K562 (cell line): Measurements from ENCODE around the gene ITPR1. TPM values are rescaled to one million over a fixed set of nuclear protein-coding genes. Genes with fewer than 3 reads are reported as not detected.

ENCODE experiments used
- CSDE1 ChIP-seq, 2 experiments: fragments of 450-650 bp; IDR thresholded peaks; 2 replicates each; pipeline ENCODE4 v1.6.1; 2016; ENCODE audit warnings: mild to moderate bottlenecking in 1 of 2
- CTBP1 ChIP-seq: fragments of 450-650 bp; IDR thresholded peaks from 2 replicates; pipeline ENCODE4 v1.6.1; 2016; ENCODE audit warnings: borderline replicate concordance
- DPF2 ChIP-seq: fragments of 450-650 bp; IDR thresholded peaks from 2 replicates; pipeline ENCODE4 v1.6.1; 2016
- MEIS2 ChIP-seq: fragments of 450-650 bp; IDR thresholded peaks from 2 replicates; pipeline ENCODE4 v1.6.1; 2014; ENCODE audit warnings: mild to moderate bottlenecking; ENCODE audit not compliant: partially characterized antibody
- RHOXF2B ChIP-seq: fragments of 250-450 bp; sonication (Bioruptor Pico); conservative IDR thresholded peaks from 2 replicates; pipeline ENCODE4 v1.5.1; 2021
- SRSF3 ChIP-seq: fragments of 200-400 bp; formaldehyde crosslinking; IDR thresholded peaks from 2 replicates; pipeline ENCODE4 v1.6.1; 2016; ENCODE audit warnings: mild to moderate bottlenecking, low read length, moderate library complexity; ENCODE audit not compliant: insufficient read depth
- USF1 ChIP-seq: sonication (generic); formaldehyde crosslinking; IDR thresholded peaks from 2 replicates; pipeline ENCODE4 v1.9.0; 2022; ENCODE audit warnings: mild to moderate bottlenecking, missing genetic modification reagents
- ZBTB17 ChIP-seq: fragments of 450-650 bp; formaldehyde crosslinking; IDR thresholded peaks from 2 replicates; pipeline ENCODE4 v1.4.0; 2020; ENCODE audit warnings: mild to moderate bottlenecking
- ZNF431 ChIP-seq: sonication (generic); formaldehyde crosslinking; IDR thresholded peaks from 2 replicates; pipeline ENCODE4 v1.8.0; 2022; ENCODE audit warnings: mild to moderate bottlenecking, missing genetic modification reagents
- ZNF668 ChIP-seq: fragments of 250-450 bp; sonication (Bioruptor Pico); IDR thresholded peaks from 2 replicates; pipeline ENCODE4 v1.8.0; 2022; ENCODE audit warnings: mild to moderate bottlenecking, inconsistent platforms
- ZNF79 ChIP-seq: fragments of 250-450 bp; sonication (Bioruptor Pico); IDR thresholded peaks from 2 replicates; pipeline ENCODE4 v1.4.0; 2020; ENCODE audit warnings: low read depth, mild to moderate bottlenecking, moderate library complexity
- polyA plus RNA-seq, 8 experiments: library from polyadenylated mRNA; depleted of rRNA in 4 of 8; stranded (reverse) in 5 of 8; unstranded in 3 of 8; fragments of >200 nt; fragmentation: Nextera tagmentation in 2 of 8; fragmentation: Illumina TruSeq in 1 of 8; extraction: Ambion mirVana in 2 of 8; extraction: Trizol in 1 of 8; gene quantifications; 2 replicates each; pipeline versions ENCODE4 v1.2.1 to v1.2.3, GENCODE V29; 2011 to 2014; ENCODE audit warnings: inconsistent platforms in 1 of 8, missing spikeins in 1 of 8
- total RNA-seq, 7 experiments: library from RNA; depleted of rRNA in 6 of 7; stranded (reverse); fragments of >200 nt in 6 of 7; fragmentation: Illumina TruSeq in 2 of 7; extraction: Trizol in 2 of 7; gene quantifications; 2 replicates each; pipeline versions ENCODE4 v1.2.1 to v1.2.3, GENCODE V29; 2011 to 2021; ENCODE audit warnings: low replicate concordance in 1 of 7
- TF ChIP-seq, protein P1 (sequence below), 2 experiments: fragments of 450-650 bp in 1 of 2; sonication (generic) in 1 of 2; formaldehyde crosslinking in 1 of 2; IDR thresholded peaks; 2 replicates each; pipeline versions ENCODE4 v1.7.1 to v1.9.0; 2016 to 2022; ENCODE audit warnings: inconsistent platforms in 1 of 2, mild to moderate bottlenecking in 1 of 2, missing genetic modification reagents in 1 of 2
- TF ChIP-seq, protein P2 (sequence below): fragments of 200-400 bp; formaldehyde crosslinking; IDR thresholded peaks from 2 replicates; pipeline ENCODE4 v1.6.1; 2017; ENCODE audit warnings: mild to moderate bottlenecking, low read depth, low read length, moderate library complexity

ITPR1 gene
- total and polyA plus RNA-seq, 9 of the 15 experiments (the other 6 are each of a cell fraction or from before 2014, with no cell fraction given), result 22.4 to 40.0 (median 27.4) TPM

DNA sequence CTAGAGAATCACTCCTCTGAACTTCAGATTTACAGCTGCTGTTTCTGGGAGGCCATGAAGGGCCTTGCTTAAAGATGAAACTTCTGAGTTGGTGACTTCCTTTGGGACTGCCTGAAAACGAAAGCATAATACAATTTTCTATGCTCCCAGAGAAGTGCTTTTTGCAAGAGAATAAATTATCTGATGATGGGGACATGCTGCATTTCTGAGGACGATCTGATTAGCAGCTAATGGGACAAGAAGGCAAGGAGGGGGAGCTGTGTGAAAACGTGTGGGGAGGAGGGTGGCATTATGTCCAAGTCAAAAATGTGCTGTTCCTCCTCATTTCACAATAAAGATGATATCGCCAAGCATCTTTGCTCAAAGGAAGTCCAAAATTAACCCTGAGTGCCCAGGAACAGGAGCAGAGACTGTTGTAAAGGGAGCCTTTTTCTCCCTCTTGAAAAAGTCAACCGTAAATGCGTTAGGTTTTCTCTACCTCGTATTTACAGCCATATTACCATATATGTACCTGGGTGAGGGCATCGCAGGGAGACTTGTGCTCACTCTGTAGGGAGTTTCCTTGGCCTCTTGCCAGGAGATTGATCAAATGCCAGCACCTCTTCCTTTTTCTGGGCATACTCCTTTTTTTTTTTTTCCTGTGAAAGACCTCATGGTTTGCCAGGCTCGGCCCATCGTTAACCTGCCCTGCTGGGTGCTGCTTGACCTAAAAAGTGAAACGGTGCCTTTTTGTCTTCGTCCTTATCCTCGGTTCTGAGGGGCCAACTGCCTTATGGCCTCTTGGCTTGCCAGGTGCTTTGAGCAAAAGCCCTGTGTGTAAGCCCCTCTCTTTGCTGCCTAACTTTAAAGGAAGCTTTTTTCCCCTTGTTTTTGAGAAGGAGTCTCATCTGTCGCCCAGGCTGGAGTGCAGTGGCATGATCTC, 11.5 kb downstream of the ITPR1 start (continued):
- TF ChIP-seq ZNF431 (no peak), USF1 (CRISPR knock-in tag) (no peak), CTBP1 (peak; percentile 59; the same call in 1 of the 2 replicates), ZNF79 (CRISPR knock-in tag) (no peak), ZNF668 (CRISPR knock-in tag) (no peak), RHOXF2B (CRISPR knock-in tag) (no peak), MEIS2 (peak; percentile 60), DPF2 (peak; percentile 45; the same call in 1 of the 2 replicates), CSDE1 (IDR thresholded peaks at IDR 0.05) (no peak), ZBTB17 (0 out of 2 replicates have a peak, but pooled peaks have one; percentile 22), SRSF3 (no peak)
- TF ChIP-seq, protein P1, sequence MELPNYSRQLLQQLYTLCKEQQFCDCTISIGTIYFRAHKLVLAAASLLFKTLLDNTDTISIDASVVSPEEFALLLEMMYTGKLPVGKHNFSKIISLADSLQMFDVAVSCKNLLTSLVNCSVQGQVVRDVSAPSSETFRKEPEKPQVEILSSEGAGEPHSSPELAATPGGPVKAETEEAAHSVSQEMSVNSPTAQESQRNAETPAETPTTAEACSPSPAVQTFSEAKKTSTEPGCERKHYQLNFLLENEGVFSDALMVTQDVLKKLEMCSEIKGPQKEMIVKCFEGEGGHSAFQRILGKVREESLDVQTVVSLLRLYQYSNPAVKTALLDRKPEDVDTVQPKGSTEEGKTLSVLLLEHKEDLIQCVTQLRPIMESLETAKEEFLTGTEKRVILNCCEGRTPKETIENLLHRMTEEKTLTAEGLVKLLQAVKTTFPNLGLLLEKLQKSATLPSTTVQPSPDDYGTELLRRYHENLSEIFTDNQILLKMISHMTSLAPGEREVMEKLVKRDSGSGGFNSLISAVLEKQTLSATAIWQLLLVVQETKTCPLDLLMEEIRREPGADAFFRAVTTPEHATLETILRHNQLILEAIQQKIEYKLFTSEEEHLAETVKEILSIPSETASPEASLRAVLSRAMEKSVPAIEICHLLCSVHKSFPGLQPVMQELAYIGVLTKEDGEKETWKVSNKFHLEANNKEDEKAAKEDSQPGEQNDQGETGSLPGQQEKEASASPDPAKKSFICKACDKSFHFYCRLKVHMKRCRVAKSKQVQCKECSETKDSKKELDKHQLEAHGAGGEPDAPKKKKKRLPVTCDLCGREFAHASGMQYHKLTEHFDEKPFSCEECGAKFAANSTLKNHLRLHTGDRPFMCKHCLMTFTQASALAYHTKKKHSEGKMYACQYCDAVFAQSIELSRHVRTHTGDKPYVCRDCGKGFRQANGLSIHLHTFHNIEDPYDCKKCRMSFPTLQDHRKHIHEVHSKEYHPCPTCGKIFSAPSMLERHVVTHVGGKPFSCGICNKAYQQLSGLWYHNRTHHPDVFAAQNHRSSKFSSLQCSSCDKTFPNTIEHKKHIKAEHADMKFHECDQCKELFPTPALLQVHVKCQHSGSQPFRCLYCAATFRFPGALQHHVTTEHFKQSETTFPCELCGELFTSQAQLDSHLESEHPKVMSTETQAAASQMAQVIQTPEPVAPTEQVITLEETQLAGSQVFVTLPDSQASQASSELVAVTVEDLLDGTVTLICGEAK (IDR thresholded peaks at IDR 0.05), result no peak
- TF ChIP-seq, protein P1 (CRISPR knock-in tag; IDR thresholded peaks at IDR 0.05), result no peak
- TF ChIP-seq, protein P2, sequence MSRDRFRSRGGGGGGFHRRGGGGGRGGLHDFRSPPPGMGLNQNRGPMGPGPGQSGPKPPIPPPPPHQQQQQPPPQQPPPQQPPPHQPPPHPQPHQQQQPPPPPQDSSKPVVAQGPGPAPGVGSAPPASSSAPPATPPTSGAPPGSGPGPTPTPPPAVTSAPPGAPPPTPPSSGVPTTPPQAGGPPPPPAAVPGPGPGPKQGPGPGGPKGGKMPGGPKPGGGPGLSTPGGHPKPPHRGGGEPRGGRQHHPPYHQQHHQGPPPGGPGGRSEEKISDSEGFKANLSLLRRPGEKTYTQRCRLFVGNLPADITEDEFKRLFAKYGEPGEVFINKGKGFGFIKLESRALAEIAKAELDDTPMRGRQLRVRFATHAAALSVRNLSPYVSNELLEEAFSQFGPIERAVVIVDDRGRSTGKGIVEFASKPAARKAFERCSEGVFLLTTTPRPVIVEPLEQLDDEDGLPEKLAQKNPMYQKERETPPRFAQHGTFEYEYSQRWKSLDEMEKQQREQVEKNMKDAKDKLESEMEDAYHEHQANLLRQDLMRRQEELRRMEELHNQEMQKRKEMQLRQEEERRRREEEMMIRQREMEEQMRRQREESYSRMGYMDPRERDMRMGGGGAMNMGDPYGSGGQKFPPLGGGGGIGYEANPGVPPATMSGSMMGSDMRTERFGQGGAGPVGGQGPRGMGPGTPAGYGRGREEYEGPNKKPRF, result no peak
